HCT116 (cell line): Measurements from ENCODE around the gene HS6ST1. TPM values are rescaled to one million over a fixed set of nuclear protein-coding genes. Genes with fewer than 3 reads are reported as not detected.

Experiments
- ATAC-seq: fragments of 200-7000 bp; cut with Tn5 transposase; 2 replicates; pipeline ENCODE4 v1.9.1; 2020; ENCODE audit warnings: mild to moderate bottlenecking, moderate library complexity
- BruUV-seq: library from RNA; stranded (reverse); fragments of 400-500 nt; replicated peaks from 2 replicates; lab custom pipeline; 2021; lab: Mats Ljungman, UMichigan
- CTCF ChIA-PET: fragments of 300-600 bp; sonication (Branson Sonifier 250); formaldehyde crosslinking; loops from one replicate; lab custom pipeline; 2021; ENCODE audit warnings: antibody characterized with exemption; lab: Charles Lee
- POLR2A ChIA-PET: fragments of 300-600, 350-600 bp; sonication (Branson Sonifier 250); formaldehyde crosslinking; loops from one replicate; lab custom pipeline; 2021; ENCODE audit warnings: antibody characterized with exemption; lab: Charles Lee
- RAD21 ChIA-PET, 2 experiments: fragments of 300-600 bp; sonication (Branson Sonifier 250); formaldehyde crosslinking; loops; one replicate each; lab custom pipeline; 2023; ENCODE audit warnings: low total read pairs in 2 of 2; ENCODE audit not compliant: uncharacterized antibody in 2 of 2, unreplicated experiment in 2 of 2, low non-redundant PET in 1 of 2; lab: Charles Lee
- DNase-seq: peaks from one replicate; pipeline ENCODE4 v3.0.0-alpha.2; 2010; ENCODE audit warnings: low read depth, low spot score
- H2AFZ ChIP-seq: fragments of 200-600 bp; shearing (Covaris generic), sonication (generic); 2 replicates; pipeline ENCODE4 v1.6.1; 2017; ENCODE audit warnings: low read depth, mixed run types, mixed read lengths, antibody characterized with exemption, low read length; ENCODE audit not compliant: poor library complexity, severe bottlenecking
- H3K27ac ChIP-seq: 2 replicates; pipeline ENCODE4 v1.5.1; 2012; ENCODE audit warnings: low read depth, low read length
- H3K27me3 ChIP-seq: fragments of 200-600 bp; sonication (generic); 2 replicates; pipeline ENCODE4 v1.6.1; 2016; ENCODE audit warnings: mixed run types, low read length, mixed read lengths; ENCODE audit not compliant: insufficient read depth
- H3K36me3 ChIP-seq, 2 experiments: fragments of 200-500 bp in 1 of 2; fragments of 200-600 bp in 1 of 2; sonication (Bioruptor generic) in 1 of 2; sonication (generic) in 1 of 2; 2 replicates each; pipeline versions ENCODE4 v1.5.1 to v1.6.1; 2014 to 2016; ENCODE audit warnings: low read length in 2 of 2, inconsistent platforms in 1 of 2, mixed read lengths in 1 of 2, mixed run types in 1 of 2; ENCODE audit not compliant: insufficient read depth in 2 of 2, control insufficient read depth in 1 of 2
- H3K4me1 ChIP-seq, 2 experiments: fragments of 200-600 bp in 1 of 2; sonication (generic) in 1 of 2; 2 replicates each; pipeline versions ENCODE4 v1.5.1 to v1.6.1; 2012 to 2017; ENCODE audit warnings: low read length in 2 of 2, inconsistent platforms in 1 of 2, mild to moderate bottlenecking in 1 of 2, mixed read lengths in 1 of 2, mixed run types in 1 of 2, moderate library complexity in 1 of 2; ENCODE audit not compliant: insufficient read depth in 2 of 2, control insufficient read depth in 1 of 2
- H3K4me2 ChIP-seq: fragments of 200-600 bp; sonication (generic); 2 replicates; pipeline ENCODE4 v1.6.1; 2017; ENCODE audit warnings: mixed run types, low read length, mixed read lengths
- H3K4me3 ChIP-seq, 2 experiments: fragments of 200-600 bp in 1 of 2; sonication (generic) in 1 of 2; replicated peaks in 1 of 2; 2 replicates each; pipeline ENCODE4 v1.5.1; 2011 to 2016; ENCODE audit warnings: low read length in 2 of 2, control low read depth in 1 of 2, low read depth in 1 of 2, mild to moderate bottlenecking in 1 of 2, mixed read lengths in 1 of 2, mixed run types in 1 of 2
- H3K79me2 ChIP-seq: fragments of 200-600 bp; sonication (generic); 2 replicates; pipeline ENCODE4 v1.6.1; 2017; ENCODE audit warnings: mild to moderate bottlenecking, mixed run types, low read length, moderate library complexity, mixed read lengths; ENCODE audit not compliant: insufficient read depth
- H3K9ac ChIP-seq: fragments of 200-600 bp; sonication (generic); 2 replicates; pipeline ENCODE4 v1.6.1; 2016; ENCODE audit warnings: low read length, mixed read lengths
- H3K9me2 ChIP-seq: fragments of 200-600 bp; sonication (generic), shearing (Covaris generic); 2 replicates; pipeline ENCODE4 v1.6.1; 2017; ENCODE audit warnings: mixed run types, mild to moderate bottlenecking, moderate library complexity; ENCODE audit not compliant: insufficient read depth
- H3K9me3 ChIP-seq, 2 experiments: fragments of 200-500 bp in 1 of 2; fragments of 200-600 bp in 1 of 2; sonication (Bioruptor generic) in 1 of 2; sonication (generic) in 1 of 2; 2 replicates each; pipeline ENCODE4 v1.6.1; 2014 to 2017; ENCODE audit warnings: low read length in 2 of 2, mixed read lengths in 2 of 2, inconsistent platforms in 1 of 2, low read depth in 1 of 2, mild to moderate bottlenecking in 1 of 2, mixed run types in 1 of 2, moderate library complexity in 1 of 2; ENCODE audit not compliant: control insufficient read depth in 1 of 2, insufficient read depth in 1 of 2
- H4K20me1 ChIP-seq: fragments of 200-600 bp; sonication (generic), shearing (Covaris generic); 2 replicates; pipeline ENCODE4 v1.6.1; 2017; ENCODE audit warnings: mixed run types, mild to moderate bottlenecking, moderate library complexity; ENCODE audit not compliant: insufficient read depth
- CBX3 ChIP-seq: IDR thresholded peaks from 2 replicates; pipeline ENCODE4 v1.6.1; 2012; ENCODE audit warnings: low read depth
- CEBPB ChIP-seq: IDR thresholded peaks from 2 replicates; pipeline ENCODE4 v1.6.1; 2012; ENCODE audit warnings: low read depth
- CTCF ChIP-seq, 3 experiments: fragments of 200-600 bp in 1 of 3; sonication (generic) in 1 of 3; IDR thresholded peaks in 2 of 3; conservative IDR thresholded peaks in 1 of 3; 2 replicates each; pipeline ENCODE4 v1.5.1; 2012 to 2017; ENCODE audit warnings: low read depth in 2 of 3, low read length in 2 of 3, antibody characterized with exemption in 1 of 3, borderline replicate concordance in 1 of 3, control low read depth in 1 of 3, mild to moderate bottlenecking in 1 of 3, mixed read lengths in 1 of 3, mixed run types in 1 of 3, moderate library complexity in 1 of 3; ENCODE audit not compliant: insufficient read depth in 1 of 3
- EGR1 ChIP-seq: IDR thresholded peaks from 2 replicates; pipeline ENCODE4 v1.6.1; 2012; ENCODE audit warnings: low read depth
- EZH2 ChIP-seq: fragments of 200-600 bp; sonication (generic); IDR thresholded peaks from 2 replicates; pipeline ENCODE4 v1.6.1; 2017; ENCODE audit warnings: antibody characterized with exemption, mixed run types
- FOSL1 ChIP-seq: IDR thresholded peaks from 2 replicates; pipeline ENCODE4 v1.6.1; 2012; ENCODE audit warnings: low read depth
- POLR2AphosphoS5 ChIP-seq: IDR thresholded peaks from 2 replicates; pipeline ENCODE4 v1.6.1; 2011; ENCODE audit warnings: mild to moderate bottlenecking, low read depth, low read length, moderate library complexity
- REST ChIP-seq: IDR thresholded peaks from 2 replicates; pipeline ENCODE4 v1.6.1; 2012; ENCODE audit warnings: low read depth
- SP1 ChIP-seq: IDR thresholded peaks from 2 replicates; pipeline ENCODE4 v1.6.1; 2012; ENCODE audit warnings: low read depth
- SRF ChIP-seq: IDR thresholded peaks from 2 replicates; pipeline ENCODE4 v1.6.1; 2012; ENCODE audit warnings: low read depth
- TCF7L2 ChIP-seq: IDR thresholded peaks from 2 replicates; pipeline ENCODE4 v1.7.0; 2011; ENCODE audit warnings: borderline replicate concordance, inconsistent platforms; ENCODE audit not compliant: insufficient read depth, insufficient read length; ENCODE audit errors: extremely low read depth
- YY1 ChIP-seq: IDR thresholded peaks from 2 replicates; pipeline ENCODE4 v1.6.1; 2011; ENCODE audit warnings: low read length, low read depth, moderate library complexity, mild to moderate bottlenecking; ENCODE audit not compliant: insufficient replicate concordance; ENCODE audit errors: extremely low read depth
- ZBTB33 ChIP-seq: IDR thresholded peaks from 2 replicates; pipeline ENCODE4 v1.6.1; 2011; ENCODE audit warnings: mild to moderate bottlenecking, low read length, moderate library complexity; ENCODE audit not compliant: insufficient replicate concordance; ENCODE audit errors: extremely low read depth
- ZNF274 ChIP-seq: fragments of 200-500 bp; sonication (Bioruptor generic); IDR thresholded peaks from 2 replicates; pipeline ENCODE4 v1.6.1; 2014; ENCODE audit warnings: mild to moderate bottlenecking, low read depth, low read length, inconsistent platforms
- intact Hi-C: fragments of 100-400 bp; cut with micrococcal nuclease; formaldehyde crosslinking; loops from 2 replicates; pipeline ENCODE4 v1.10.0; 2022
- total RNA-seq: library from RNA; stranded (reverse); gene quantifications from one replicate; pipeline ENCODE4 v1.2.1, GENCODE V29; 2021; ENCODE audit not compliant: unreplicated experiment

The HS6ST1 gene
- total RNA-seq, 1 experiment from 2014 or later: 35.0 TPM

- Histone ChIP-seq H3K9me2 (no peaks in the 10 kb centered on the region), H3K4me3 (no peak overlapping the region), H3K9me3 (no peaks in the 10 kb centered on the region), H2AFZ (no peak overlapping the region), H4K20me1 (no peaks in the 10 kb centered on the region), H3K36me3 (no peaks in the 10 kb centered on the region), H3K9ac (no peak overlapping the region), H3K79me2 (peaks cover 21% of the 10 kb centered on the region; the same call in 1 of the 2 replicates)
- ChIA-PET RAD21 (no interaction called here), CTCF (no interaction called here), POLR2A (no interaction called here)
- DNase-seq (no peak), ATAC-seq (peak; percentile 15; the same call in 1 of the 2 replicates)
- no TSS peak for BruUV-seq
- intact Hi-C loops: no loop called here
- TF ChIP-seq CBX3 (no peak), TCF7L2 (no peak), SP1 (no peak), CTCF (IDR thresholded peaks at IDR 0.05 in 2 of 3, conservative IDR thresholded peaks at IDR 0.05 in 1 of 3; ENCODE audit: borderline replicate concordance in 1 of 3, insufficient read depth in 1 of 3, low read depth in 2 of 3, low read length in 2 of 3) (no peak), ZNF274 (no peak), REST (no peak), EGR1 (no peak), EZH2 (no peak), FOSL1 (no peak), ZBTB33 (no peak), YY1 (no peak), POLR2AphosphoS5 (no peak), SRF (no peak), CEBPB (no peak)
- TF ChIP-seq, all 23 proteins: peak for 0
- Histone ChIP-seq H3K27me3 (no peaks in the 10 kb centered on the region), H3K27ac (no peak overlapping the region), H3K4me1 (no peaks in the 10 kb centered on the region), H3K4me2 (no peak overlapping the region)
Observed at GRCh38 chr2:128280901-128281321, 37.8 kb downstream of the HS6ST1 start.
